Amniotic epithelial cell (primary cell): ENCODE data around the gene AK9.

Experiments
- DNase-seq: peaks from one replicate; pipeline ENCODE4 v3.0.0-alpha.2; 2010; ENCODE audit warnings: low read depth

AK9 gene

GRCh38 chr6:109696355-109696754, 5.4 kb upstream of the AK9 start:
- no peak for DNase-seq

GRCh38 chr6:109695468-109695867, 4.5 kb upstream of the AK9 start:
- DNase-seq, result peak; percentile 18

- DNase-seq, result no peak
These were observed 2.1 kb upstream of the AK9 start for GRCh38 chr6:109693111-109693510.

GRCh38 chr6:109690373-109690736, 647 bp downstream of the AK9 start:
- DNase-seq, result no peak

GRCh38 chr6:109687271-109687761, 3.7 kb downstream of the AK9 start:
- DNase-seq, result peak; percentile 85

GRCh38 chr6:109686566-109687265, 4.3 kb downstream of the AK9 start:
- DNase-seq, result no peak

- DNase-seq, result peak; percentile 22
These were observed 12.1 kb downstream of the AK9 start for GRCh38 chr6:109678661-109679505.

GRCh38 chr6:109678240-109678639, 12.8 kb downstream of the AK9 start:
- no peak for DNase-seq

GRCh38 chr6:109676724-109677123, 14.3 kb downstream of the AK9 start:
- DNase-seq, result no peak

GRCh38 chr6:109672839-109673238, 18.2 kb downstream of the AK9 start:
- DNase-seq, result no peak

- peak; percentile 46 for DNase-seq
These were observed 18.8 kb downstream of the AK9 start for GRCh38 chr6:109672175-109672574.

- peak; percentile 58 for DNase-seq
These were observed 19.3 kb downstream of the AK9 start for GRCh38 chr6:109671733-109672132.

- DNase-seq, result no peak
These were observed 21.2 kb downstream of the AK9 start for GRCh38 chr6:109669811-109670210.

GRCh38 chr6:109662192-109662591, 28.8 kb downstream of the AK9 start:
- DNase-seq, result peak; percentile 8

- no peak for DNase-seq
These were observed 30.3 kb downstream of the AK9 start for GRCh38 chr6:109660526-109661320.

- DNase-seq, result no peak
These were observed 35.2 kb downstream of the AK9 start for GRCh38 chr6:109655761-109656262.

GRCh38 chr6:109653264-109653663, 37.7 kb downstream of the AK9 start:
- peak; percentile 29 for DNase-seq

- DNase-seq, result no peak
These were observed 46.9 kb downstream of the AK9 start for GRCh38 chr6:109644131-109644530.

- DNase-seq, result no peak
These were observed 58.6 kb downstream of the AK9 start for GRCh38 chr6:109632405-109632804.

- no peak for DNase-seq
These were observed 59.6 kb downstream of the AK9 start for GRCh38 chr6:109631403-109631802.

GRCh38 chr6:109628158-109629000, 62.6 kb downstream of the AK9 start:
- DNase-seq, result no peak
